ENCODE data around the gene FAM83B. TPM values are rescaled to one million over a fixed set of nuclear protein-coding genes. Genes with fewer than 3 reads are reported as not detected.

FAM83B gene
- polyA plus RNA-seq, 1 of the 3 experiments (the other 2 are of a cell fraction): not detected

DNA sequence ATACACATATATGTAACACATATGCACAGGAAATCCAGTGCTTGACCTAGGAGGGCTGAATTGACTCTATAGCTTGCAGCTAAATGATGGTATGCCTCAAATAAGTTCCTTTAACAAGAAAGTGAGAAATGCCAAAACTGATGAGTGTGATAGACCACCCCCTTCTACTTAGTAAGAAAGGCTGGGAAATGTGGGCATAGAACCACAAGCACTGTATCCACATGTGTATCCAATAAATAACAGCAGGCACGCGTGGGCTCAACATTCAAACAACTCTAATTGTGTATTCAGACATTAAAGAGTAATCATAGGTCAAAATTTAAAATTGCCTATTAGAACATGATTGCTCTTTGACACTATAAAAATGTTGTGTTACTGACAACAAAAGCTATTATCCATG is 54.1 kb downstream of the FAM83B start (continued):
- no peak for TF ChIP-seq GABPA (IDR thresholded peaks at IDR 0.05; ENCODE audit: low read depth)
- no peak for TF ChIP-seq CHD2 (IDR thresholded peaks at IDR 0.05; ENCODE audit: low read length, partially characterized antibody)
- no peak for TF ChIP-seq JUND (IDR thresholded peaks at IDR 0.05)
- TF ChIP-seq, protein P1, sequence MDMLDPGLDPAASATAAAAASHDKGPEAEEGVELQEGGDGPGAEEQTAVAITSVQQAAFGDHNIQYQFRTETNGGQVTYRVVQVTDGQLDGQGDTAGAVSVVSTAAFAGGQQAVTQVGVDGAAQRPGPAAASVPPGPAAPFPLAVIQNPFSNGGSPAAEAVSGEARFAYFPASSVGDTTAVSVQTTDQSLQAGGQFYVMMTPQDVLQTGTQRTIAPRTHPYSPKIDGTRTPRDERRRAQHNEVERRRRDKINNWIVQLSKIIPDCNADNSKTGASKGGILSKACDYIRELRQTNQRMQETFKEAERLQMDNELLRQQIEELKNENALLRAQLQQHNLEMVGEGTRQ (IDR thresholded peaks at IDR 0.05; ENCODE audit: borderline replicate concordance, low read depth, low read length): no peak

DNA sequence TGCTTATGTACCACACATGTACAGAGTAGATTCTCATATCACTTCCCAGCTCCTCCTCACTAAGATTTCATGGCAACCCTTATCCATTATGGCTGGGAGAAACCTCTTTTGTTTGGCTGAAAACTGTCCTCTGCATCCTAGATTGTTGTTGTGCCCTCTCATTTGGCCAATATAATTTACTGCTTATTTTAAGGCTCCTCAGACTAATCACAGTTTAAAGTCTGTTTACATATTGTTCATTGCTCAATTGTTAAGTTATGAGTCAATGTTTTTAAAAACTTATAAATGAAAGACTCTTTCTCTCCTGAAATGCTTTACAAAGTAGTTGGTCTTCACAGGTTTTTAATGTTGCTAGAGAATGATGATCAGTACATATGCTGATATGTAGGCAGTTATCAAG is 57.3 kb downstream of the FAM83B start:
- TF ChIP-seq, protein P2, sequence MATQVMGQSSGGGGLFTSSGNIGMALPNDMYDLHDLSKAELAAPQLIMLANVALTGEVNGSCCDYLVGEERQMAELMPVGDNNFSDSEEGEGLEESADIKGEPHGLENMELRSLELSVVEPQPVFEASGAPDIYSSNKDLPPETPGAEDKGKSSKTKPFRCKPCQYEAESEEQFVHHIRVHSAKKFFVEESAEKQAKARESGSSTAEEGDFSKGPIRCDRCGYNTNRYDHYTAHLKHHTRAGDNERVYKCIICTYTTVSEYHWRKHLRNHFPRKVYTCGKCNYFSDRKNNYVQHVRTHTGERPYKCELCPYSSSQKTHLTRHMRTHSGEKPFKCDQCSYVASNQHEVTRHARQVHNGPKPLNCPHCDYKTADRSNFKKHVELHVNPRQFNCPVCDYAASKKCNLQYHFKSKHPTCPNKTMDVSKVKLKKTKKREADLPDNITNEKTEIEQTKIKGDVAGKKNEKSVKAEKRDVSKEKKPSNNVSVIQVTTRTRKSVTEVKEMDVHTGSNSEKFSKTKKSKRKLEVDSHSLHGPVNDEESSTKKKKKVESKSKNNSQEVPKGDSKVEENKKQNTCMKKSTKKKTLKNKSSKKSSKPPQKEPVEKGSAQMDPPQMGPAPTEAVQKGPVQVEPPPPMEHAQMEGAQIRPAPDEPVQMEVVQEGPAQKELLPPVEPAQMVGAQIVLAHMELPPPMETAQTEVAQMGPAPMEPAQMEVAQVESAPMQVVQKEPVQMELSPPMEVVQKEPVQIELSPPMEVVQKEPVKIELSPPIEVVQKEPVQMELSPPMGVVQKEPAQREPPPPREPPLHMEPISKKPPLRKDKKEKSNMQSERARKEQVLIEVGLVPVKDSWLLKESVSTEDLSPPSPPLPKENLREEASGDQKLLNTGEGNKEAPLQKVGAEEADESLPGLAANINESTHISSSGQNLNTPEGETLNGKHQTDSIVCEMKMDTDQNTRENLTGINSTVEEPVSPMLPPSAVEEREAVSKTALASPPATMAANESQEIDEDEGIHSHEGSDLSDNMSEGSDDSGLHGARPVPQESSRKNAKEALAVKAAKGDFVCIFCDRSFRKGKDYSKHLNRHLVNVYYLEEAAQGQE (IDR thresholded peaks at IDR 0.05; ENCODE audit: low read depth, low read length): no peak
- TF ChIP-seq, protein P3, sequence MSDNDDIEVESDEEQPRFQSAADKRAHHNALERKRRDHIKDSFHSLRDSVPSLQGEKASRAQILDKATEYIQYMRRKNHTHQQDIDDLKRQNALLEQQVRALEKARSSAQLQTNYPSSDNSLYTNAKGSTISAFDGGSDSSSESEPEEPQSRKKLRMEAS (IDR thresholded peaks at IDR 0.05; ENCODE audit: low read depth): no peak
- TF ChIP-seq, protein P4, sequence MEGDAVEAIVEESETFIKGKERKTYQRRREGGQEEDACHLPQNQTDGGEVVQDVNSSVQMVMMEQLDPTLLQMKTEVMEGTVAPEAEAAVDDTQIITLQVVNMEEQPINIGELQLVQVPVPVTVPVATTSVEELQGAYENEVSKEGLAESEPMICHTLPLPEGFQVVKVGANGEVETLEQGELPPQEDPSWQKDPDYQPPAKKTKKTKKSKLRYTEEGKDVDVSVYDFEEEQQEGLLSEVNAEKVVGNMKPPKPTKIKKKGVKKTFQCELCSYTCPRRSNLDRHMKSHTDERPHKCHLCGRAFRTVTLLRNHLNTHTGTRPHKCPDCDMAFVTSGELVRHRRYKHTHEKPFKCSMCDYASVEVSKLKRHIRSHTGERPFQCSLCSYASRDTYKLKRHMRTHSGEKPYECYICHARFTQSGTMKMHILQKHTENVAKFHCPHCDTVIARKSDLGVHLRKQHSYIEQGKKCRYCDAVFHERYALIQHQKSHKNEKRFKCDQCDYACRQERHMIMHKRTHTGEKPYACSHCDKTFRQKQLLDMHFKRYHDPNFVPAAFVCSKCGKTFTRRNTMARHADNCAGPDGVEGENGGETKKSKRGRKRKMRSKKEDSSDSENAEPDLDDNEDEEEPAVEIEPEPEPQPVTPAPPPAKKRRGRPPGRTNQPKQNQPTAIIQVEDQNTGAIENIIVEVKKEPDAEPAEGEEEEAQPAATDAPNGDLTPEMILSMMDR (IDR thresholded peaks at IDR 0.05): no peak
- TF ChIP-seq, protein P5, sequence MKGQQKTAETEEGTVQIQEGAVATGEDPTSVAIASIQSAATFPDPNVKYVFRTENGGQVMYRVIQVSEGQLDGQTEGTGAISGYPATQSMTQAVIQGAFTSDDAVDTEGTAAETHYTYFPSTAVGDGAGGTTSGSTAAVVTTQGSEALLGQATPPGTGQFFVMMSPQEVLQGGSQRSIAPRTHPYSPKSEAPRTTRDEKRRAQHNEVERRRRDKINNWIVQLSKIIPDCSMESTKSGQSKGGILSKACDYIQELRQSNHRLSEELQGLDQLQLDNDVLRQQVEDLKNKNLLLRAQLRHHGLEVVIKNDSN (IDR thresholded peaks at IDR 0.05; ENCODE audit: borderline replicate concordance, low read depth): no peak
- no peak for TF ChIP-seq FOSL2 (IDR thresholded peaks at IDR 0.05; ENCODE audit: borderline replicate concordance, low read depth)
- TF ChIP-seq MEF2A (IDR thresholded peaks at IDR 0.05; ENCODE audit: borderline replicate concordance, low read depth): no peak
- TF ChIP-seq POLR2AphosphoS5 (IDR thresholded peaks at IDR 0.05; ENCODE audit: low read depth, low read length): no peak
- TF ChIP-seq CHD2 (IDR thresholded peaks at IDR 0.05; ENCODE audit: low read length, partially characterized antibody): no peak
- TF ChIP-seq RXRA (IDR thresholded peaks at IDR 0.05; ENCODE audit: borderline replicate concordance, low read depth): no peak
- TF ChIP-seq NRF1 (IDR thresholded peaks at IDR 0.05; ENCODE audit: low read depth, low read length): no peak
- no peak for TF ChIP-seq RAD21 (IDR thresholded peaks at IDR 0.05; ENCODE audit: low read length)
- TF ChIP-seq GABPA (IDR thresholded peaks at IDR 0.05; ENCODE audit: low read depth): no peak
- TF ChIP-seq, protein P6, sequence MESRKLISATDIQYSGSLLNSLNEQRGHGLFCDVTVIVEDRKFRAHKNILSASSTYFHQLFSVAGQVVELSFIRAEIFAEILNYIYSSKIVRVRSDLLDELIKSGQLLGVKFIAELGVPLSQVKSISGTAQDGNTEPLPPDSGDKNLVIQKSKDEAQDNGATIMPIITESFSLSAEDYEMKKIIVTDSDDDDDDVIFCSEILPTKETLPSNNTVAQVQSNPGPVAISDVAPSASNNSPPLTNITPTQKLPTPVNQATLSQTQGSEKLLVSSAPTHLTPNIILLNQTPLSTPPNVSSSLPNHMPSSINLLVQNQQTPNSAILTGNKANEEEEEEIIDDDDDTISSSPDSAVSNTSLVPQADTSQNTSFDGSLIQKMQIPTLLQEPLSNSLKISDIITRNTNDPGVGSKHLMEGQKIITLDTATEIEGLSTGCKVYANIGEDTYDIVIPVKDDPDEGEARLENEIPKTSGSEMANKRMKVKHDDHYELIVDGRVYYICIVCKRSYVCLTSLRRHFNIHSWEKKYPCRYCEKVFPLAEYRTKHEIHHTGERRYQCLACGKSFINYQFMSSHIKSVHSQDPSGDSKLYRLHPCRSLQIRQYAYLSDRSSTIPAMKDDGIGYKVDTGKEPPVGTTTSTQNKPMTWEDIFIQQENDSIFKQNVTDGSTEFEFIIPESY (IDR thresholded peaks at IDR 0.05; ENCODE audit: borderline replicate concordance, low read depth): no peak
- no peak for TF ChIP-seq GATA2 (CRISPR knock-in tag; IDR thresholded peaks at IDR 0.05)
- TF ChIP-seq SIN3A (IDR thresholded peaks at IDR 0.05; ENCODE audit: borderline replicate concordance, low read depth, low read length): no peak
- no peak for TF ChIP-seq TCF12 (IDR thresholded peaks at IDR 0.05)
- Histone ChIP-seq H3K9me2 (no peaks in the 10 kb centered on the region), H3K36me3 (replicated peaks in 1 of 2; ENCODE audit: control insufficient read depth in 1 of 2, insufficient read depth in 2 of 2, low read length in 1 of 2) (no peaks in the 10 kb centered on the region), H3F3A (replicated peaks; ENCODE audit: insufficient read depth) (no peaks in the 10 kb centered on the region), H4K20me1 (ENCODE audit: insufficient read depth) (no peaks in the 10 kb centered on the region), H3K27ac (ENCODE audit: low read depth in 2 of 2, low read length in 1 of 2) (no peak overlapping the region), H3K4me1 (ENCODE audit: control insufficient read depth in 1 of 2, insufficient read depth in 2 of 2, low read depth in 1 of 2, low read length in 1 of 2) (no peaks in the 10 kb centered on the region), H3K4me2 (no peak overlapping the region), H2AFZ (ENCODE audit: low read depth) (no peak overlapping the region), H3K9ac (no peak overlapping the region), H3K4me3 (ENCODE audit: low read depth in 2 of 2, low read length in 1 of 2) (no peak overlapping the region), H3K9me3 (no peaks in the 10 kb centered on the region), H3K27me3 (ENCODE audit: insufficient read depth) (no peaks in the 10 kb centered on the region), H3K79me2 (ENCODE audit: insufficient read depth) (no peaks in the 10 kb centered on the region)
- CTCF ChIA-PET: no interaction called here
- DNase-seq: no peak
- POLR2A ChIA-PET: no interaction called here

All from SK-N-SH (cell line).